ENCODE results near the gene R3HCC1L.
A peak's percentile ranks its signal among the peaks of the same experiment; 100 is the strongest.

R3HCC1L gene

DNA sequence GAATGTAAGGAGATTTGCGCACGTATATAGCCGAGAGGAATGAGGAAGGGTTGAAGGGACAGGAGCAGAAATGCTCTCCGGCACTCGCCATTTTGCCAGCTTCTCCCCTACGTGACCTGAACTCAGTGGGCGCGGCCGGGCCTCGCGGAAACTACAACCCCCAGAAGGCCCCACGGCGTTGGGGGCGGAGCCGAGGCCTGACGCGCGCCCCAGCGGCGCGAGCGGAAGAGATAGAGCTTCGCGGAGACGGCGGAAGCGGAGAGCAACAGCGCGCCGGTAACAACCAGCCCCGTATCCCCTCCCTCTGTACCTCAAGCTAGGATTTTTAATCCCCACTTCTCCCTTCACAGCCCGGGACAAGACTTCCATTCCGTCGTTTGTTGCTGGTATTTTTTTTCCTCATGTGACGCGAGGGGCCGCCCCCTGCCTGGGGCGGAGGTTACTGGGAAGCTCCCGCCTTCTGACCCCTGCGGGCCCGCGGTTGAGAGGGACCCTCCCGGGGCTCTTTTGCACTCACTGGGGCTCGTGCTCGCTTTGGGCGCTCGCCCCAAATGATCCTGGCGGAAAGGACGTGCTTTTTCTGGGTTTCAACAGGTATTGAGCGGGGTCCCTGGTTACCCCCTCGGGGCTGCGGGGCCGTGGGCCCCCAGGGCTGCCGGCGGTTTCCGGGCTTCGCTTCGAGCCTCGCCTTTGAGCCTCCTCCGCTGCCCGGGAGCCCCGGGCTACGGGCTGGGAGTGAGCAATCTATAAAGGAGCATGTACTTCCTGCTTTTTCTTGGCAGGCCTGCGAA is at the start of gene R3HCC1L:
TSS of gene R3HCC1L (plus strand) at position 227 of the 791 bp plus-strand sequence. CDS start 73,458 bp downstream, outside the sequence.
- peak; percentile 80 to 93 (median 87) for DNase-seq

DNA sequence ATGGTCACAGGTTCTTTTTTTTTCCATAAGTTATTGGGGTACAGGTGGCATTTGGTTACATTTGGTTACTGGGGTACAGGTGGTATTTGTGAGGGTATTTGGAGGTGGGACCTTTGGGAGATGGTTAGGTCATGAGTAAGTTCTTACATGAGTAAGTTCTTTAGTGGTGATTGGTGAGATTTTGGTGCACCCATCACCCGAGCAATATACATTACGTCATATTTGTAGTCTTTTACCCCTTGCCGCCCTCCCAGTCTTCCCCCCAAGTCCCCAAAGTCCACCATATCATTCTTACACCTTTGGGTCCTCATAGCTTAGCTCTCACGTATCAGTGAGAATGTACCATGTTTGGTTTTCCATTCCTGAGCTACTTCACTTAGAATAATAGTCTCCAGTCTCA is 49.2 kb upstream of the R3HCC1L start:
- no peak for DNase-seq

DNA sequence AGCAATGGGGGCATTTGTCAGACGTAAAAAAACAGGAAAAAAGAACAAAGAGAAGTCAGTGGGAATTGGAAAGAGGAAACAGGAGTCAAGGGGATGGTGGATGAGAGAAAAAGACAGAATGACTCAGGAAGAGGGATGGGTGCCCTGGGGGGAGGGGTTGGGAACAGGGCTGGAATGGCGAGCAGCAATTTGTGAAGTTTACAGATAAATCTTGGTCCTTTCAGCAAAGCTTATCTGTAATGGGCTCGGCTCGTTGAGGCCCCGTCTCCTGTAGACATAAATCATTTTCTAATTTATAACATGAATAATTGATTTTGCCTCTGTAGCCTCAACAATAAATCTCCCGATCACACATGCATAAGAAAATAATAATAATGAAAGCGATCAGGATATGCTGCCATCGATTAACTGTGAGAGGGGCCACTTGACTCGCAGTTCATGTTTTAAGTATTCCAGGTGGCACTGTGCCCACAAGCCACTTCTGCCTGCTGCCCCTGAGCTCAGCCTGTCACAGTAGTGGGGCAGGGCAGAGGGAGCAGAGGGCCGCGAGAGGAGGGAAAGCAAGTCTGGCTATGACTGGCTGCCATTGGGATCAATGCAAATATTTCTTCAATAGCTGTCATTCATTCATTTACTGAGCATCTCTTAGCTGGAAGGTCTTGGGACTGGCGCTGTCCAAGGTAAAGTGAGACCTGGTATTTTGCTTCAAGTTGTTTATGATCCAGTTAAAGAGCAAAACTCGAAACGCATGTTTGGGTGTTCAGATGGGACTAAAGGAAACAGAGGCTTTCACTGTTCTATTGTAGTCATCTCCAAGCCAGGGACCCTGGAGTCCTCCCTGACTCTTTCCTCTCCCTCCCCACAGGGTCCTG is 47.4 kb upstream of the R3HCC1L start:
- no peak for DNase-seq

DNA sequence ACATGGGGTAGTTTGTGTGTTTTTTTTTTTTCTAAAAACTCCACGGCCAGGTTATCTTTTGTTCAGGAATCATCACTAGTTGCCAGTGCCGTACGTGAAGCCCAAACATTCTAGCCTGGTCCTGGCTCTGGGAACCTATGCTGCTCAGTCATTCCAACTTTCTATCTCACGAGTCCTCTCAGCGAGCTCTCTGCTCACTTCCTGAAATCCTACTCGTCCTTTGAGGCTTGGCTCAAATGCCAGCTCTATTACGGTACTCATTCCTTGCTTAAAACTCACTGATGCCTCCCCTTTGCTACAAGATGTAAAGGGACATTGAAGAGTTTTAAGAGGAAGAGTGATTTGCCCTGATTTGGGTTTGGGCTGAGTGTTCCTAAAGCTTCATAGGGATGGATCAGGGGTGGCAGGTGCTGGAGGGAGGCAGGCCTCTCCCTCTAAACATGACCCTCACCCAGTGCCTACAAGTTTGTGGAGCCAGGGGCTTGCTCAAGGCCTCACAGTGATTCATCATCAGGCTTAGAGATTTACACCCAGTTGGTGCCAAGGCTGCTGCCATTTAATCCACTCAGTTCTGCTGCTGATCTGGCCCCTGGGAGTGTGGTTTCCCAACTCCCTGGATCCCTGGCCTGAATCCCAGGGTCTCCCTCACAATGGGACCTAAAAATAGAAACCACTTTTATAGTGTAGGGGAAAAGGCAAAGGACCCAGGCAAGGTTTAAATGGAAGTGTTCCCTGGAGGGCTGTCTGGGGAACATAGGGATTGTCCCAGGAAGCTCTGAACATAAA is 46.1 kb upstream of the R3HCC1L start:
- no peak for DNase-seq

DNA sequence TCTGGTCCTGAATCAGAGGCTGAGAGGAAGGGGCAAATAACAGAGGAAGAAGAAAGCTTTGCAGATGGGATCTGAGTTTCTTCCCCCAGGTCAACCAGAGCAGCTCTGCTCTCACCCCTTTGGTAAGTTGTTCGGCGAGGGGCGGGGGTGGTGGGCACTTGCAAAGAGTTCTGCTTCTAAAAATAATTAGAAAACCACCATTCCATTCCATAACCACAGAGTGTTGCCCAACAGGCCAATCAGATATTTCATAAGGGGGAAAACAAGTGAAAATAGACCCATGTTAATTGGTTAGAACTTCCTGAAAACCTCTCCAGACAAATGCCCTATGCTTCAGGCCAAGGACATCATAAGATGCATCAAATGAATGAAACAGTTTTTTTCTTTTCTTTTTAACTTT is 43.6 kb upstream of the R3HCC1L start:
- DNase-seq: no peak

DNA sequence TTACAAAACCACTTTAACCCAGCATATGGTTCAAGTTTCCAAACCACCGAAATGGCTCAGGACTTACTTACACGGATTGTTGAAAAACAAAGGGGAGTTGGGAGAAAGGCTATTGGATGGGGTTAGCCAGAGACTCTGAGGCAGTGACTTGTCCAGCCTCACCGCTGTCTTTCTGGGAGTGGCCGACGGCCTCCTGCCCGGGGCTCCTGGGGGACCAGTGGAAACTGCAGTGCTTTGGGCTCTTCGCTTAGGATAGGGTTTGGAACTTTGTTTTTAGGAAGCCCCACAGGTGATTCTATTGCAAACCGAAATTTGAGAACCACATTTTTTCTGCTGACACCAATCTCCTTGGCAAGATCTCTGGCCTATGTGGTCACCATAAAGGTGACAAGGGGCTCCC is 38.1 kb upstream of the R3HCC1L start:
- no peak for DNase-seq

DNA sequence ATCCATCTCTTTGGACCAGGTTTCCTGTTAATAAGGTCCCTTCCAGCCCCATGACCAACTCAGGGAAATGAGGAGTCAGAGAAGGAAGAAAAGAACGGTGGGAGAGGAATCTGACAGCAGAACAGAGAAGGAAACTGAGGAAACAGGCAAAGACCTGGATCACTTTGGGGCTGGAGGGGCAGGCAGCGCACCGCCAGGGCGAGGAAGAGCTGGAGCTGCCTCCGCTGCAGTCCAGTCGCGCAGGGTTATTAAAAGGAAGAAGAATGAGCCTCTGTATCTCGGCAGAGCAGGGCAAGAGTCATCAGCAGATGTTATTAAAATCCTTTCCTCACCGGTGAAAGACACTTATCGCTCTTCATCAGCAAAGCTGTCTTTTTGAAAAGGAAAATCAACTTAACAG is 37.7 kb upstream of the R3HCC1L start:
- DNase-seq: no peak

DNA sequence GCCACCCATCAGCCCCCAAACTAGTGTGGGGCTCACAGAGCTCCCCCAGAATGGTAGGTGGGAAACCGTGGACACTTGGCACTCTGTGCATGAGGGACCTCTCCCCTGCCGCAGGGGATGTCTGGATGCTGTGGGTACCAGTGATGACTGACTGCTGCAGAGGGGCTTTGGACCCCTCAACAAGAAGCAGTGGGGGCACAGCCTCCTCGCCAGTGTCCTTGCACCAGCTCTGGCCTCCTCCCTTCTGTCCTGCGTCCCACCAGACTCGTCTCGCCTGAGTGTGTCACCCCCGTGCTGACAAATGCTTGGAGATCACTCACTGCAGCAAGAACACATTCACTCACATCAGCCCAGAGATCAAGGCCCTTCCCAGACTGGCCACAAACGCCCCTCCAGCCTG is 37.3 kb upstream of the R3HCC1L start:
- DNase-seq: no peak

DNA sequence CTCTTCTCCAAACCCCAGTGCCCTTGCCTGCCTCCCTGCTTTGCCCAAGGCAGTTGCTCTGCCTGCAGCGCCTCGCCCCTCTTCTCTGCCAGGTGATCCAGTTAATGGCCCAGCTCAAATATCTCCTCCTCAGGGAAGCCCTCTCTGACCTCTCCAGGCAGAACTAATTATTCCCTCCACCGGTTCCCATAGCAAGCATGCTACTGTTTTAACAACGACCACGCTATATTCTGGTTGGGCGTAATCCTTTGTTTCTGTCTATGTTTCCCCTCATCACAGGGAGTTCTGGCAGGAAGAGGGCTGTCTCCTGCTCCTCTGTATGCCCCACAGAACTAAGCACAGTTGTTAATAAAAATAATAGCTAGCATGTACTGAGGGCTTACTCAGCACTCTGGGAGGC is 36.8 kb upstream of the R3HCC1L start:
- no peak for DNase-seq

DNA sequence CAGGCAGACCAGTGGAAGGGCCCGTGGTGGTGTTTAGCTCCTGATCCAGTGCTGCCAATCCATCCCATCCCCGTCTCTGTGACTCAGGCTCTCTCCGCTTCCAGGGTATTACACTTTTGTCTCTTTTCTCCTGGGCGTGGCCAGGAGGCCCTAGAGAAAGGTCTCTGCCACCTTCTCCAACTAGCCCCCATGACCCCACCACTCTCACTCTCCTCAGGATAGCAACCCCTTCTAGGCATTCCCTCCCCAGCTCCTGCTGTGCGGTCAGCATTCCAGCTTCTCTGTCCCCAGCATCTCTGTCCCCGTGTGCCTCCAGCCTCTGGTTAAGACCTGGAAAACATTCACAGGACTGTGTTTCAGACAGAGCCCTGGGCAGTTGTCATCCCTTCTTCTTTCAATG is 36.2 kb upstream of the R3HCC1L start:
- DNase-seq: no peak

DNA sequence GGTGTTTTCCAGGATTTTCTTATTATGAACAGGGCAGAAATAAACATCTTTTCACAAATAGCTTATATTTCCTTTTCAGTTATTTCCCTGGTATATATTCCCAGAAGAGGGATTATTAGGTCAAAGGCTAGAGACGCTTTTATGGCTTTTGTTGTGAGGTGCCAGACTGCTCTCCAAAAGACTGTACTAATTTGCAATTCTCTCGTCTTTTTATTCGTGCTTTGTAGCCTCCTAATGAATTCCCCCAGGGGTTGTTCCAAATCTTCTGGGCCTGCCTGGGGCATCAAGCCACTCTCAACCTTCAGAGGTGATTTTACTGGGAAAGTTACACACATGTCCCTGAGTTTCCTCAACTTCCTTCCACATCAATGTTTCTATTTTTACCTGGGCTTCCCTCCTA is 34.0 kb upstream of the R3HCC1L start:
- DNase-seq: no peak

DNA sequence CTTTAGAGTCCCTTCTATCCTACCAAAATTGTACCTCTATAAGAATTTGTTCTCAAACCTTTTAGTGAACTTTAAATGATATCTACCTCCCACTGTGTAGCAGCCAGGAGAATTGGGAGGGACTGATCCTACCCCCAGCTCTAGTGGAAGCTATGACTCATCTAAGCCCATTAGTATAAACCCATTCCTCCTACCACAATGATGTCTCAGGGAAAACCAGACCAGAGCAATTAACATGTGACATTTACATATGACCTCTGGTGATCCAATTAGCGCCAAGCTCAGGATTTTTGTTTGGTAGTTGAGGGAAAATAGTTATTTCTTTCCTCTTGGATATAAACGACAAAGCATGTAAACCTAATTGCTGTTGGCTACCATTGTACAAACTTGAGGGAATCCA is 33.1 kb upstream of the R3HCC1L start:
- no peak for DNase-seq

DNA sequence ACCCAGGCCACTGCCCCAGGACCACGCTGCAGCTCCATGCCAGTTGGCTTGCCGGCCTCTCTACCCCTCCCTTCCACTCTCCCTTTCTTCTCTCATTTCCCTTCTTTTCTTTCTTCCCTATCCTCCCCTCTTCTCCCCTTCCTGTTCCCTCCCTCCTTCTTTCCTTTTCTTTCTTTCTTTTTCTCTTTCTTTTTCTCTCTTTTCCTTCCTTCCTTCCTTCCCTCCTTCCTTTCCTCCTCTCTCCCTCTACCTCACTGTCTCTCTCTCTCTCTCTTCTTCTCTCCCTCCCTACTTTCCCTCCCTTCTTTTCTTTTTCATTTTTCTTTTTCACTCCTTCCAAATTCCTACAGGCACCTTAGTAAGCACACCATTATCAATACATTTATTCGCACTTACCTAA is 30.3 kb upstream of the R3HCC1L start:
- DNase-seq: no peak

DNA sequence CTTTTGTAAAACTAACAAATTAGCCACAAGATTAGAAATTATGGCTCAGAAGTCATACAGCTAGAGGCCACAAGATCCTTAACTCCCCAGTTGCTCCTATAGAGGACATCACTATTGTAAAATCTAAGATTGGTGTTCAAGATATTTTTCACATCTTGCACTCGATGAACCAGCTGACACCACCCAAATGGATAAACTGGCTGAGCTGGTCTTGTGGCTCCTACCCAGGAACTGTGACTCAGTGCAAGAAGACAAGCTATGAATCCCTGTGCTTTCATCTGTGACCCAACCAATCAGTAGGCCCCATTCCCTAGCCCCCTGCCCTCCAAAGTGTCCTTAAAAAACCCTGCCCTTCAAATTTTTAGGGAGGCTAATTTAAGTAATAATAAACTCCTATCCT is 27.9 kb upstream of the R3HCC1L start:
- no peak for DNase-seq

DNA sequence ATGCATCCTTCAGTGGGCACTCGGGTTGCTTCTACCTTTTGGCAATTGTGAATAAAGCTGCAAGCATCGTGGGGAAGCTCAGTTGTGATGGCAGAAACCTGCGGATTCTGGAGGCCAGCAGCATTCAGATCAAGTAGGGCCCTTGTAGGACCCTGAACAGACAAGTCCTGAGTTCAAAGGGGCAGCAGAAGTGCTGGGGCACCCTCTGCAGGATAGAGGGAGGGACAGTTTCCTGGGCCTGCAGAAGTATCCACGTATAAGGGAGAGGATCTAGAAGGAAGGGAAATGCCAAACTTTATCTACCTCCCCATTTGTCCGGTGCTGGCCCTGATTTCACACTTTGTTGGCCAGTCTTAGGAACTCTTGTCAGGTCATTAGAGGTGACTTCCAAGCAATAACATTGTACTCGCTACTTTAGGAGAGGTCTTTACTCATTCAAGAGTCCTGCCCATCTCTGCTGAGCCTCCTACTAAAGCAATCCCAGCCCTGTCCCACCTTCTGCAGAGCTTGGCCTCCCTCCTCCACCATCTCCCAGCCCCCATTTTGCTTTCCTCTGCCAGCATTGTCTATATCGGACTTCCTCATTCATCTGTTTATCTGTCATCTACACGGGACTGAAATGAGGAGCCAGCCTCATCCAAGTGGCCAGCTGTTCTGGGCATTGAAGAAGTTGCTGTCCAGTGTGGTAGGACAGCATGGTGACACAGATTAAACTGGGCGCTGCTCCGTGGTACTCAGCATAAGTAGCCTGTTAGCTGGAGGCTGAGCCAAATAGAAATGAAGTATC is 26.6 kb upstream of the R3HCC1L start:
- DNase-seq: no peak

DNA sequence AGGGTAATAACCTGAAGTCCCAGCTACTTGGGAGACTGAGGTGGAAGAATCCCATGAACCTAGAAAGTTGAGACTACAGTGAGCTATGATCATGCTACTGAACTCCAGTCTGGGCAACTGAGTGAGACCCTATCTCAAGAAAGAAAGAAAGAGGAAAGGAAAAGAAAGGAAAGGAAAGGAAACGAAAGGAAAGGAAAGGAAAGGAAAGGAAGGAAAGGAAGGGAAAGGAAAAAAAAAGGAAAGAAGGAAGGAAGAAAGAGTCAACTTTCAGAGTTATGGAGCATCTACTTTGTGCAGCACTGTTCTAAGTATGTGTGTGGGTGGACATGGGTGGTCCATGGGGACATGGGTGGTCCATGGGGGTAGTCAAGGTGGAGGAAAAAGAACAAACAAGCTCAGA is 24.1 kb upstream of the R3HCC1L start:
- no peak for DNase-seq

DNA sequence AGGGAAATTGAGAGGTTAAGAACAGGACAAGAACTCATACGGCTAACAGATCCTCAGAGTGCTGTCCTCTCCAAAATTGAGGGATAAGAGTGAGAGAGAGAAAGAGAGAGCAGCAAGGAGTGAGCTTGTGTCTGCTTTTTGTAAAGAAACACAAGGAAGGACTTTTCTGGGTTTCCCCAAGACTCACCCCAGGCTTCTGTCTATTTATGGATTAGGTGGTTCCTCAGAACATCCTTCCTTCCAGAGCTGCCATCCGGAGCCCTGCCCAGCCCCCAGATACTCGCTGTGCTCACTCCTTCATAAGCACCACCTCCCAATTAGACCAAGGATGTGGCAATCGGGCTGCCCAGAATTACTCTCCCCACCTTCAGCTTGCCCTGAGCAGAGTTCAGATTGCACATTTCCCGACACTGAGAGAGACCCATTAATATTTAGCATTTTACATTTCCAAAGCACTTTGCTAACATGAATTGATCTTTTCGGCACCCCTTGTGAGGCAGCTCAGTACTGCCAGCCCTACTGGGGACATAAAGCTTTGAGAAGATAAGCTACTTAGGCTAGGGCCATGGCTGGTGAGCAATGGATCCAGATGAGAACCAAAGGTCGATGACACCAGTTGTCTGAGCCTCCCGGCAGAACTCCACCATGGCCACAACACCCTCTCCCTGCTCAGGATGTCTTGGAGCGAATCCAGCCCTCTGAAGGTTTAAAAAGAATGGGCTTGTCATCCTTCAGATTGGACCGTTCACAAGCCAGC is 19.2 kb upstream of the R3HCC1L start:
- no peak for DNase-seq

DNA sequence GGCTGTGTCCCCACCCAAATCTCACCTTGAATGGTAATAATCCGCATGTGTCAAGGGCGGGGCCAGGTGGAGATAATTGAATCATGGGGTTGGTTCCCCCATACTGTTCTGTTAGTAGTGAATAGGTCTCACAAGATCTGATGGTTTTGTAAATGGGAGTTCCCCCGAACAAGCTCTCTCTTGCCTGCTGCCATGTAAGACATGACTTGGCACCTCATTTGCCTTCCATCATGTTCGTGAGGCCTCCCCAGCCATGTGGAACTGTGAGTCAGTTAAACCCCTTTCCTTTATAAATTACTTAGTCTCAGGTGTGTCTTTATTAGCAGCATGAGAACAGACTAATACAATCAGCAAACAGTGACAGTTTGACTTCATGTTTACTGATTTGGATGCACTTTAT is 14.6 kb upstream of the R3HCC1L start:
- no peak for DNase-seq

DNA sequence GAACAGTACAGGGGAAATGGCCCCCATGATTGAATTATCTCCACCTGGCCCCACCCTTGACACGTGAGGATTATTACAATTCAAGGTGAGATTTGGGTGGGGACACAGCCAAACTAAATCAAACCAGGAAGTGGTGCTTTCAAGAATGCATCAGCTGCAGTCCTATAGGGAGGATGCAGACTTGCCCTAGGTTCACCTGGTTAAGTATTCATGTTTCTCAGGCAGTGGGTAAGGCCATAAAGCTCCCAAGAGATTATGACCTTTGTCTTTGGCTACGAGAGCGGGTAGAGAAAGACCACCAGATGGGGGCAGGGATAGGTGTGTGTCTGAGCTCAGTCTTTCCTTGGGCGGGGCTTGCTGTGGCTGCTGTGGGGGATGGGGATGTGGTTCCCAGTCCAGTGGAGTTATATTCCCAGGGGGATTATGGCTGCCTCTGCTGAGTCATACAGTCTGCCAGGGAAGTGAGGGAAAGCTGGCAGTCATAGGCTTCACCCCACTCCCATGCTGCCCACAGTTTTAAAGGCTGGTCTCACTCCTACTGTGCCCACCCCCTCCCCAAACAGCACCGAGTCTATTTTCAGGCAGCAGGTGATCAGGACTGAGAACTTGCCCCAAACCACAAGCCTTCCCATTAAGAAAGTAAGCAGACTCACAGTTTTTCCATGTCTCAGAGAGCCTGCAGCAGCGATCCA is 8.4 kb upstream of the R3HCC1L start:
- no peak for DNase-seq

DNA sequence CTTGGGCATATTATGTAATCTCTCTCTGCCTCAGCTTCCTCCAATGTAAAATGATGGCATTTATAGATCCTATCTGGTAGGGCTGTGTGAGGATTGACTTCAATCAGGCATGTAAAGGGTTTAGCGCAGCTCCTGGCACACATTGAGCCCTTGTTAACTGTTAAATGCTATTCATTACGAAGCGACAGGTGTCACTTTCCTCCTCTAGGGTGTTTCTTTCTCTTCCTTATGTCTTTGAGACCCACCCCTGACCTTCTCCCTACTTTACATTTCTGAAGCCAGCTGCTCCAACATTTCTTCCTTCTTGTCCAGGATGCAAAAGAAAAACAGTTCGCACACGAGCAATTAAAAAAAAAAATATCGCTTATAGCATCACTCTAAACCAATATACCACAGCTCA is 5.7 kb upstream of the R3HCC1L start:
- DNase-seq: no peak

DNA sequence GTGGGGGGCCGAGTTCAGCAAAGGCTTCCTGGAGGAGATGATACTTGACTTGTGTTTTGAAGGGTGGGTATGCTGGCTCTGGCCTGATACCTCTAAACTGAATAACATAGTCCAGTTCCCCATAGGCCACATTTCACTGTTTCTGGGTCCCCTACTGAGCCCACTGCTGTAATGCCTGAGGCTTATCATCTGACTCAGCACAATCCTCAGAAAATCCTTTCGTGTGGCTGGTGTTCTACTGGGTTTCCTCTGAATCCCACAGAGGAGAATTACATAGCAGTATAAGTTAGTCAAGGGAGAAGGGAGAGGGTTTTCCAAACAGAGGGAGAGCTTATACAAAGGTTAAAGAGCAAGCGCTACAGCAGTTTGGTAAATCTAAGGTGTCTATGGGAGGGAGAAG is 2.8 kb upstream of the R3HCC1L start:
- no peak for DNase-seq
